GM23248 (cell line): ENCODE results near the gene FBLN2.

Experiments
- EZH2 ChIP-seq: fragments of 200-600 bp; sonication (generic); IDR thresholded peaks from 2 replicates; pipeline ENCODE4 v1.6.1; 2018; ENCODE audit warnings: antibody characterized with exemption, mild to moderate bottlenecking; ENCODE audit not compliant: insufficient read depth, poor library complexity, severe bottlenecking
- EZH2phosphoT487 ChIP-seq: fragments of 200-600 bp; sonication (generic); IDR thresholded peaks from 2 replicates; pipeline ENCODE4 v1.6.1; 2018; ENCODE audit warnings: antibody characterized with exemption, moderate library complexity, mild to moderate bottlenecking, low read depth; ENCODE audit not compliant: insufficient read depth

DNA sequence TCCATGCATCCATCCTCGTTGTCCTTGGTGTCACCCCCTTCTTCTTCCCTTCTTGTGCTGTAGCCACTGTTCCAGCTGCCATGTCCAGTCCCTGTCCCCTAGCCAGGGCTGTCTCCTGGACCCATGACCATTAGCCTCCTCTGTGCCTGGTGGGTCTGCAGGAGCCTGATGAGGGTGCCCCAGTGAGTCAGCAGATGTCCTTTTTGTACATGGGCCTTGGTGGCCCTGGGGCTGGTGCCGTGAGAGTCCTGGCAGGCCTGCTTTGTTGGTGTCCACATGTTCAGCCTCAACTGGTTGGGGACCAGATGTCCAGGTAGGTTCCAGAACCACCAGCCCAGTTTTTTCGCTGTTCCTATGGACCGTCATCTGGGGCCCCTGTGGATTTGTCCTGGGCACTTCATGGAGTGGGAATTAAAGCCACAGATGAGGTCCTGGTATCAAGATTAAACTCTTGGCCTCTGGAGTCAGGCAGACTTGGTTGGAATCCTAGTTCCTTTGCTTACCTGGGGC is 66.1 kb downstream of the FBLN2 start:
- TF ChIP-seq EZH2 (no peak), EZH2phosphoT487 (no peak)
